Adrenal gland (tissue), 5 donors: Measurements from ENCODE around the gene AMPD2.
"Not testable (repeated sequence)": the region's sequence is repeated elsewhere in the genome, so short reads cannot be mapped to it uniquely, and the experiment has no call there.

Experiments
- CTCF ChIP-seq, 6 experiments: fragments of 450-650 bp in 4 of 6; fragments of 200-600 bp in 2 of 6; sonication (generic) in 1 of 6; IDR thresholded peaks; 1 replicate in 5 of 6; 2 replicates in 1 of 6; pipeline versions ENCODE4 v1.5.1 to v1.8.0; 2016 to 2021; ENCODE audit warnings: antibody characterized with exemption in 6 of 6, mild to moderate bottlenecking in 2 of 6, moderate library complexity in 1 of 6
- POLR2A ChIP-seq, 2 donors: fragments of 450-650 bp; IDR thresholded peaks; one replicate each; pipeline ENCODE4 v1.6.1; 2017; ENCODE audit warnings: antibody characterized with exemption in 2 of 2, mild to moderate bottlenecking in 2 of 2, moderate library complexity in 1 of 2
- donor health status: DM: no; HTN: no; CAD: no.

DNA sequence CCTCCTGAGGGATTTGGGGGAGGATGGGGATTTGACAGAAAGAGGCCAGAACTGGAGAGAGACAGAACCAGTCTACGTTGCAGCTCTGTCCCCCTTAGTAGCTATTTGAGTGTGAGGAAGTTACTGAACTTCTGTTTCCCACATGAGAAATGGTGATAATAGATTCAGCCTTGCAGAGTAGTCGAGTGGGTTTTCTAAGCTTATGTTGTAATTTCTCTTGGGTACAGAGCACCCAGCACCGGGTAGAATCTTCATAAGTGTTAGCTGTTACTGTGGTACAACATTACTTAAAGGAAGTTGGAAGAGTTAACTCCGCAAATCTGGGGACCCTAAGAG is 41.0 kb downstream of the AMPD2 start:
- TF ChIP-seq CTCF, POLR2A (IDR thresholded peaks at IDR 0.05): not testable (repeated sequence)
